Measurements from ENCODE around the gene MRPS11. TPM values are rescaled to one million over a fixed set of nuclear protein-coding genes. Genes with fewer than 3 reads are reported as not detected.
"Not testable (repeated sequence)": the region's sequence is repeated elsewhere in the genome, so short reads cannot be mapped to it uniquely, and the experiment has no call there.

MRPS11 gene
- total RNA-seq, 2 experiments from 2014 or later = 53.3 to 57.9 TPM

- no peak for DNase-seq
- Mint-ChIP-seq H3K36me3 (ENCODE audit: low read depth) (peaks cover 5% of the 10 kb centered on the region), H3K4me1 (no peaks in the 10 kb centered on the region), H3K27me3 (no peaks in the 10 kb centered on the region), H3K4me3 (no peak overlapping the region), H3K27ac (no peak overlapping the region), H3K9me3 (no peaks in the 10 kb centered on the region)
- ChIA-PET POLR2A (no interaction called here), CTCF (no interaction called here)
Measured at GRCh38 chr15:88509964-88510363, 42.5 kb downstream of the MRPS11 start.

- ChIA-PET CTCF (no interaction called here), POLR2A (no interaction called here)
- no peaks in the 10 kb centered on the region for H3K4me1 Mint-ChIP-seq
- H3K36me3 Mint-ChIP-seq (ENCODE audit: low read depth) = peaks cover 5% of the 10 kb centered on the region
- no peaks in the 10 kb centered on the region for H3K9me3 Mint-ChIP-seq
- no peak overlapping the region for H3K27ac Mint-ChIP-seq
- H3K4me3 Mint-ChIP-seq = no peak overlapping the region
- no peaks in the 10 kb centered on the region for H3K27me3 Mint-ChIP-seq
- no peak for DNase-seq
Measured at GRCh38 chr15:88511161-88511560, 43.7 kb downstream of the MRPS11 start.

GRCh38 chr15:88512078-88512477 lies 44.6 kb downstream of the MRPS11 start:
- Mint-ChIP-seq H3K36me3 (ENCODE audit: low read depth) (peaks cover 5% of the 10 kb centered on the region), H3K4me3 (no peak overlapping the region), H3K27me3 (no peaks in the 10 kb centered on the region), H3K4me1 (no peaks in the 10 kb centered on the region), H3K9me3 (no peaks in the 10 kb centered on the region), H3K27ac (no peak overlapping the region)
- no peak for DNase-seq
- CTCF ChIA-PET = no interaction called here
- POLR2A ChIA-PET = no interaction called here

GRCh38 chr15:88512601-88513000 lies 45.1 kb downstream of the MRPS11 start:
- Mint-ChIP-seq H3K36me3 (ENCODE audit: low read depth) (peaks cover 5% of the 10 kb centered on the region), H3K27me3 (no peaks in the 10 kb centered on the region), H3K27ac (no peak overlapping the region), H3K4me1 (no peaks in the 10 kb centered on the region), H3K9me3 (no peaks in the 10 kb centered on the region), H3K4me3 (no peak overlapping the region)
- CTCF ChIA-PET = no interaction called here
- DNase-seq = no peak
- POLR2A ChIA-PET = no interaction called here

- ChIA-PET POLR2A (no interaction called here), CTCF (no interaction called here)
- no peaks in the 10 kb centered on the region for H3K27me3 Mint-ChIP-seq
- no peaks in the 10 kb centered on the region for H3K4me1 Mint-ChIP-seq
- H3K9me3 Mint-ChIP-seq = no peaks in the 10 kb centered on the region
- no peak overlapping the region for H3K27ac Mint-ChIP-seq
- peaks cover 5% of the 10 kb centered on the region for H3K36me3 Mint-ChIP-seq (ENCODE audit: low read depth)
- H3K4me3 Mint-ChIP-seq = no peak overlapping the region
- no peak for DNase-seq
Measured at GRCh38 chr15:88513195-88513594, 45.7 kb downstream of the MRPS11 start.

GRCh38 chr15:88518903-88519302 lies 51.4 kb downstream of the MRPS11 start:
- Mint-ChIP-seq H3K9me3 (no peaks in the 10 kb centered on the region), H3K36me3 (ENCODE audit: low read depth) (no peaks in the 10 kb centered on the region), H3K4me1 (no peaks in the 10 kb centered on the region), H3K27me3 (no peaks in the 10 kb centered on the region), H3K4me3 (no peak overlapping the region), H3K27ac (no peak overlapping the region)
- CTCF ChIA-PET = no interaction called here
- DNase-seq = no peak
- POLR2A ChIA-PET = no interaction called here

GRCh38 chr15:88524094-88524493 lies 56.6 kb downstream of the MRPS11 start:
- H3K27ac Mint-ChIP-seq, H3K27me3 Mint-ChIP-seq, H3K4me3 Mint-ChIP-seq, POLR2A ChIA-PET, H3K9me3 Mint-ChIP-seq, CTCF ChIA-PET, H3K4me1 Mint-ChIP-seq, DNase-seq: not testable (repeated sequence)
- peaks cover 13% of the 10 kb centered on the region for H3K36me3 Mint-ChIP-seq (ENCODE audit: low read depth)

GRCh38 chr15:88525418-88525817 lies 57.9 kb downstream of the MRPS11 start:
- Mint-ChIP-seq H3K27me3 (no peaks in the 10 kb centered on the region), H3K36me3 (ENCODE audit: low read depth) (peaks cover 17% of the 10 kb centered on the region), H3K9me3 (no peaks in the 10 kb centered on the region), H3K4me1 (no peaks in the 10 kb centered on the region), H3K4me3 (no peak overlapping the region), H3K27ac (no peak overlapping the region)
- CTCF ChIA-PET = no interaction called here
- no peak for DNase-seq
- POLR2A ChIA-PET = no interaction called here

- ChIA-PET CTCF (interaction anchor here (1.4 kb wide), 1 partner anchor 73 kb away, joined by 3 read pairs; no protein-coding TSS in a partner anchor), POLR2A (no interaction called here)
- Mint-ChIP-seq H3K4me1 (no peaks in the 10 kb centered on the region), H3K27ac (no peak overlapping the region), H3K27me3 (no peaks in the 10 kb centered on the region), H3K9me3 (no peaks in the 10 kb centered on the region), H3K4me3 (no peak overlapping the region), H3K36me3 (ENCODE audit: low read depth) (peaks cover 25% of the 10 kb centered on the region)
- no peak for DNase-seq
Measured at GRCh38 chr15:88526247-88526879, 58.9 kb downstream of the MRPS11 start.

- Mint-ChIP-seq H3K4me3 (no peak overlapping the region), H3K27me3 (no peaks in the 10 kb centered on the region), H3K27ac (no peak overlapping the region), H3K4me1 (no peaks in the 10 kb centered on the region), H3K36me3 (ENCODE audit: low read depth) (peaks cover 30% of the 10 kb centered on the region), H3K9me3 (peaks cover 3% of the 10 kb centered on the region)
- no peak for DNase-seq
- CTCF ChIA-PET = no interaction called here
- POLR2A ChIA-PET = no interaction called here
Measured at GRCh38 chr15:88529021-88529630, 61.6 kb downstream of the MRPS11 start.

Other genes starting within 250 kb of the MRPS11 start
- not detected for gene NTRK3, start 211.0 kb upstream of the MRPS11 start, total RNA-seq
- 10 to 100 TPM; 25.9 to 26.0 TPM for gene MRPL46, start 320 bp upstream of the MRPS11 start, total RNA-seq
- 1 to 10 TPM; 4.9 to 5.0 TPM for gene DET1, start 79.0 kb downstream of the MRPS11 start, total RNA-seq
- 10 to 100 TPM; 45.7 to 52.5 TPM for gene AEN, start 153.6 kb downstream of the MRPS11 start, total RNA-seq
- gene ISG20, start 171.3 kb downstream of the MRPS11 start, total RNA-seq = 100 to 1,000 TPM; 206 to 236 TPM

Data from activated CD4-positive, alpha-beta T cell treated with anti-CD3 and anti-CD28 coated beads, Interleukin-2, amount 10 ng/mL, durations not matched to agents 7 days and 5 days (primary cell).